ENCODE data around the gene LMNTD1.

GRCh38 chr12:25574761-25575160 lies 21.7 kb upstream of the LMNTD1 start:
- no peak for TF ChIP-seq CTCF (IDR thresholded peaks at IDR 0.05; ENCODE audit: insufficient read depth, low read length, poor library complexity, severe bottlenecking)
- TF ChIP-seq EZH2phosphoT487 (conservative IDR thresholded peaks at IDR 0.05; ENCODE audit: low read length): no peak
